GM20431 (cell line): ENCODE data around the gene DEDD.

ENCODE experiments used
- in situ Hi-C: fragments of 300-500 bp; cut with MseI, MboI; formaldehyde crosslinking; loops from one replicate; pipeline ENCODE4 v1.15.0; 2020; ENCODE audit warnings: low sequenced_read_pairs; ENCODE audit not compliant: unreplicated experiment

The DEDD gene, protein sequence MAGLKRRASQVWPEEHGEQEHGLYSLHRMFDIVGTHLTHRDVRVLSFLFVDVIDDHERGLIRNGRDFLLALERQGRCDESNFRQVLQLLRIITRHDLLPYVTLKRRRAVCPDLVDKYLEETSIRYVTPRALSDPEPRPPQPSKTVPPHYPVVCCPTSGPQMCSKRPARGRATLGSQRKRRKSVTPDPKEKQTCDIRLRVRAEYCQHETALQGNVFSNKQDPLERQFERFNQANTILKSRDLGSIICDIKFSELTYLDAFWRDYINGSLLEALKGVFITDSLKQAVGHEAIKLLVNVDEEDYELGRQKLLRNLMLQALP

GRCh38 chr1:161132410-161133219, at the start of gene DEDD:
TSS of gene DEDD (minus strand) at chr1:161132667. CDS start at chr1:161124462, 8,205 bp downstream.
- in situ Hi-C loops: no loop called here

DNA sequence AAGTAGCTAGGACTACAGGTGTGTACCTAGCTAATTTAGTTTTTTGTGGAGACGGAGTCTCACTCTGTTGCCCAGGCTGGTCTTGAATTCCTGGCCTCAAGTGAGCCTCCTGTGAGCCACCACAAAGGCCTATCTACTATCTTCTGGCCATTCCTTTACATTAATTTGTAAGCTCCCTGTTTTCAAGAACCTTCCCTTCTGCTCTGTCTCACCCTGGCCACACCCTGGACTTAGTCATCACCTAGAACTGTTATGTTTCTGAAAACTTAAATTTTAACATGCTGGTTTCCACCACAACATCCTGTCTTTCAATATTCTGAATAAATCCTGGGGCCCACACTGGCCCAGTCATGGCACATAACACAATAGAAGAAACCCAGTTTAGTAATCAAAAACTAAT, 49.7 kb upstream of the DEDD start:
- in situ Hi-C loops: no loop called here

GRCh38 chr1:161180639-161181038, 48.2 kb upstream of the DEDD start:
- in situ Hi-C loops: no loop called here

DNA sequence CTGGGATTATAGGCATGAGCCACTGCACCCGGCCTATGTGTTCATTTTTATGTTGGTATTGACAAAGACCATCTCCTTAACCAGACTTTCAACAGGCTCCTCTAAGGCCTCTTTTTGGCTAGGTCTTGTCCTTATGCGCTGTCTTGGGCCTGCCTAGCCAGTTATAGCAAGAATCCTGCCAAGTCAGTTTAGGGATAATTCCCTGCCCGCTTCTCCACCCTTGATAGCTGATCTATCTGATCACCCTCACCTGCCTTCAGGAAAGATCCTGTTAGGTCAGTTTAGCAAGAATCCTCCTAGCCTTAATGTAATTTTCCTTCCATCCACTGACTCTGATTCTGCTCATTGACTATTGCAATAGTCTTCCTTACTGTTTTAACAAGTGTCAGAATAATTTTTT, 47.2 kb upstream of the DEDD start:
- in situ Hi-C loops: no loop called here

- in situ Hi-C loops: no loop called here
These were observed 45.4 kb upstream of the DEDD start for GRCh38 chr1:161177936-161178244.

DNA sequence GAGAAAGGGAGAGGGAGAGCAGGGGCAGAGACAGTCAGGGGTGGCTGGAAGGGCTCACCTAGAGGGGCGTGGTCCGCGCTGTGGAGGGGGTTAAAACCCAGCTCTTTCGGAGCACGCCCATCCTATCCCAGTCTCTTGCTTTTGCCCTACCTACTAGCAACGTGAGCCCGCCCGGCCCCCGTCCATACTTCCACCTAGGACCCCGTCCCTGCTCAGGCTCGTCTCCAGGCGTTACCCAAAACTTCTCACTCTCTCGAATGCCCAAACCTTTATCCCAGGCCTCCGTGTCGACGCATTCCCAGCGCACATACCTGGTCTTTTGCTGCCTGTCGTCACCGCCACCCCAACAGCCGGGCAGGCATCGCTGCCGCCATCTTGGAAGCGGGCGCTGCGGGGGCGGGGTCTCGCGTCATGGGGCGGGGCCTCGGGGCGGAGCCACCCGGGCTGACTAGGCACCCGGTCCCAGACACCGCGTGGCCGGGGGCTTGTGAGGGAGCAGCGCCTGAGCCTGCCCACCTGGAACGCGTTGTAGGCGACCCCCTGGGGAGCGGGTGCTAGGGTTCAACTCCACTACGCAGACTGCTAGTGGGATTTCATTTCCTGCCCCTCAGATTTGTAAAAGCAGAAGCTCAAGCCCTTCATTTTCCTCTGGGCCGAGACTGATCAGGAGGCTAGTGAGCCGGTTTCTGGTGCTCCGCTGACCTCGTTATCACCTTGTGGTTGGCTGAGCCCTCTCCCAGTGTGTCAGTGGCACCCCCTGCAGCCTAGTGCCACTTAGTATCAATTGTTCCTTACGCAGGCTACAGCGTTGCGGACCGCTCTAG, 44.9 kb upstream of the DEDD start, which contains the start of gene B4GALT3:
Gene B4GALT3, minus strand, starts transcription at position 396 of the 824 bp plus-strand sequence. CDS start 1,447 bp downstream, outside the sequence.
- in situ Hi-C loops: no loop called here

DNA sequence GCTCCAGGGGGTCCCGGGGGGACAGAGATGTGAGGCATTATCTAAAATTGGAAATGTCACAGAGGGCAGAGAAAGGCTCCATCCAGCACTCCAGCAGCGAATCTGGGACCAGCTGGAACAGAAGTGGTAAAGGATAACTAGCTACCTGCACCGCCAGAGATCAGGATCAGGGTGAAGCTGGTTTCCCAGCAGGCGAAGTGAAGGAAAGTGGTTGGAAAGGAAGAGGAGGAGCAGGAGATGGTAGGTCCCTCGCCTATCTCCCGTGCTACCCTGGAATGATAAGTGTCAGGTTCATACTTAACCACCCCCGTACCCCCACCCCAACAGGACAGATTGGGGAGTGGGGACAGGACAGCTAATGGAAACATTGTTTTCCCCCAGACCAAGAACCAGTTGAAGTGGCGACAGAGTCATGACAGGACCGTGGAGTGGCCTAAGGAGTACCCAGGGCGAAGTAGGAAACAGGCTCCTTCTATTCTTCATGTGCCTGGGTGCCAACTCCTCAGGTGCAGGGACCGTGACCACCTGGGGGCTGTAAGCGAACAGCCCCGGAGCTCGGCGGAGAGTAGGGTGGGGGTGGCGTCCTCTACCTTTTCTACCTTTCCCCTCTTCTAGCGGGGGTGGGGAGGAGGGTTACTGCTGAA, 44.1 kb upstream of the DEDD start:
- in situ Hi-C loops: no loop called here

- in situ Hi-C loops: no loop called here
These were observed 43.4 kb upstream of the DEDD start for GRCh38 chr1:161175771-161176453.

DNA sequence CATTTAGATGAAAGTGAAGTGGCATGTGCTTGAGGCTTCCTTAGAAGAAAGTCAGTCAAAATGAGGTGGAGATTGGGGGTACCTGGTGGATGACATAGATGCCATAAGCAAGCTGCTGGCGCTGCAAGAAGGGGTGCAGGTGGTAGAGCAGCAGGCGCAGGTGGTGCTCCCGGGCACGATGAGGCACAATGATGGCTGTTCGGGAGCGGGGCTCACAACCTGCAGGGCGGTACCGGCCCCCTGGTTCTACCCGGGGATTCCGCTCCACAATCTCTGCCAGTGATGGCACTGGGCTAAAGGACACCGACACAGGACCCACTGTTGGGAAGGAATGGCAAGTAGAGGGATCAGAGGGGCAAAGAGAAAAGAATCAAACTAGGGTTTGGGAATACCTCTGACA, 42.4 kb upstream of the DEDD start:
- in situ Hi-C loops: no loop called here

DNA sequence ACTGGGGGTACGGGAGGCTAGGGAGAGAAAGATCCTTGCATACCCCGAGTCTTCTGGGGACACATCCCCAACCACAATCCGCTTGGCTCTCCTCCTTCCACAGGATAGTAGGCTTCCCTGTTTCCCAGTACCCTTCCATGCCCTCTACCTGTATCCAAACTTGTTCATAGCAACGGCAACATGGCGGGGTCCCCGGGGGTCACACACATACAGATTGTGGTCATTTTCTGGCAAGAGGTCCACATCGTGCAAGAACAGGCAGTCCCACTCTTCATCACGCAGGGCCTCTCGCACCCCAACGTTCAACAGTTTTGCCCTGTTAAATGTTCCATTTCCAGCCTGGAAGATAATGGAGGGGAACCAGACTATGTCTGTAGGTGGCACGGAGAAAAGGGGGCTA, 41.2 kb upstream of the DEDD start:
- in situ Hi-C loops: no loop called here

DNA sequence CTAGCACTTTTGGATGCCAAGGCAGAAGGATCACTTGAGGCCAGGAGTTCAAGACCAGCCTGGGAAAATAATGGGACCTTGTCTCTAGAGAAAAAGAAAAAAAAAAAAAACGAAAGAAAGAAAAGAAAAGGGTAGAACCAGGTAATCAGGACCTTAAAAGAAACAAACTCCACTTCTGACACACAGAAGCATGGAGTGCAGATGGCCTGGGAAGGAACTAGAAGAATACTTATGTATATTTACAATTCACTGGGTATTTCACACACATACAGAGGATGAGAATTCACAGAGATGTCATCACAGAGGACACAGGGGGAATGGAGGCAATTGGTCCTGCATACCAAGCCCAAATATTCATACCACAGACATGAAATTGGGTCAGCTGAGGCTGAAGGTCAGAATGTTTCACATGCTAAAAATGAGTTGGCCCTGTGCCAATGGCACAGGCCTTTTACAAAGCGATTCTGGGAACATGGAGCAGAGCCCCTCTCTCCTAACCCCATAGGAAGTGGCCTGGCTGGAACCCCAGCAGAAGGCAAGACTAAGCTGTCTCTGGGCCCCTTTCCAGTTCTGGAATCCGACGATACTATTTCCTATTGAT, 40.4 kb upstream of the DEDD start:
- in situ Hi-C loops: no loop called here

- in situ Hi-C loops: no loop called here
These were observed 39.9 kb upstream of the DEDD start for GRCh38 chr1:161172349-161172748.

DNA sequence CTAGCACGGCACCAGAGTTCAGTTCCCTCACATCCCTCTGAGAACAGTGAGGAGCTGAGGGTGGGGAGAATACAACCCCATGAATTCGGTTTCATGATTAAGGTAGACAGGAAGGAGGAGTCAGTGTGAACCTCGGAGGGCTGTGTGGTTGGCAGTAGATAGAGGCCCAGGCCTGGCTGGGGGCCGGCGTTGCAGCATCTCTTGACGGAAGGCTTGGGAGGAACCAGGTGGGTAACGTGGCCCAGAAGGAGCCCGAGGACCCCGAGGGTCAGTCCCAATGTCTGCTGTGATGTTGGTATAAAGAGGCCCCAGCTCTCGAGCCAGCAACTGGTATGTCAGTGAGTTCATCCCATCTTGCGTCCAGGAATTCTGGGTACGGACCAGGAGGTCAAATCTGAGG, 39.2 kb upstream of the DEDD start:
- in situ Hi-C loops: no loop called here

GRCh38 chr1:161171191-161171590, 38.7 kb upstream of the DEDD start:
- in situ Hi-C loops: no loop called here

- in situ Hi-C loops: no loop called here
These were observed 36.4 kb upstream of the DEDD start for GRCh38 chr1:161168906-161169305.

DNA sequence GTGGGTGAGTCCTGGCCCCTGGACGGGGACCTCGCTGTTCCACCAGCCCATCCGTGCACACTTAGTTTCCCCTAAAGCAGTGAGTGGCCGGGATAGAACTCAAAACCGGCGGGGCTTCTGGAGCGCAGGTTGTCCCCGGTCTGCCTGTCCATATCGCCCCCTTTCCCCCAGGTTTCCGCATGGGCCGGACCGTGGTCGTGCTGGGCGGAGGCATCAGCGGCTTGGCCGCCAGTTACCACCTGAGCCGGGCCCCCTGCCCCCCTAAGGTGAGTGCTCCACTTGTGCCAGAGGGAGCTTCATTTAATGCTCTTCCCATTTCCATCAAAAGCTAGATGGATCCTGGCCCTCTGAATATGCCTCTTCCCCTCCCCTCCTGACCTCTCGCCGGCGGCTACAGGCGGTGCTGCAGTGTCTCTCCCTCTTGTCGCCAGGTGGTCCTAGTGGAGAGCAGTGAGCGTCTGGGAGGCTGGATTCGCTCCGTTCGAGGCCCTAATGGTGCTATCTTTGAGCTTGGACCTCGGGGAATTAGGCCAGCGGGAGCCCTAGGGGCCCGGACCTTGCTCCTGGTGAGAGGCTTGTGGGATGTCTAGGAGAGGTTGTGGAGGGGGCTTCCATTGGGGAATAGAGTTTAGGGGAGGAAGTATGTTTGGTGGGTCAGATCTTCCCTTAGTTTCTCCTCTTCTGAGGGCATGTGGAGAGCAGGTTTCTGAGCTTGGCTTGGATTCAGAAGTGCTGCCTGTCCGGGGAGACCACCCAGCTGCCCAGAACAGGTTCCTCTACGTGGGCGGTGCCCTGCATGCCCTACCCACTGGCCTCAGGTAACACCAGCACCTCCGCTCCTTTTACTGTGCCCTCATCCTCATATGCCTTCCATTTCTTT, 34.4 kb upstream of the DEDD start:
- in situ Hi-C loops: no loop called here

GRCh38 chr1:161165742-161166668, 33.5 kb upstream of the DEDD start, which contains the start of gene PPOX:
TSS of gene PPOX (plus strand) at chr1:161166426. CDS start at chr1:161166848, 422 bp downstream.
- in situ Hi-C loops: no loop called here
